ENCODE results near the gene ALDH4A1.

DNA sequence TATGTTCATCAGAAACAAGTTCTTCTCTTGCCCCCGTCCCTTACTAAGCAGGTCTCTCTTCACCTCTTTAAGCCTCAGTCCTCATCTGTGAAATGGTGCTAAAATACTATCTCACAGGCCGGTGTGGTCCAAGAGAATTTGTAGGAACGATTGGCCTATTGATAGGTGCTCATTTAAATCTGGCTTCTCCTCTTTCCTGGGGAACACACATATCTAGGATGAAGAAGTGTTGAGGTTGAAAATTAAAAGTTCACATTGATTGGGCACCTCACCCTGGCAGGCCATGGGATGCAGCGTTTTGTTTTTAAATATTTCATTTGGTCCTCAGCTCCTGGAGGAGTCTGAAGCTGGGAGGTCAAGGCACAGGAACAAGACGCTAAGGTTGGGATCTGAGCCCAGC, 34.0 kb downstream of the ALDH4A1 start:
- TF ChIP-seq, protein P1, sequence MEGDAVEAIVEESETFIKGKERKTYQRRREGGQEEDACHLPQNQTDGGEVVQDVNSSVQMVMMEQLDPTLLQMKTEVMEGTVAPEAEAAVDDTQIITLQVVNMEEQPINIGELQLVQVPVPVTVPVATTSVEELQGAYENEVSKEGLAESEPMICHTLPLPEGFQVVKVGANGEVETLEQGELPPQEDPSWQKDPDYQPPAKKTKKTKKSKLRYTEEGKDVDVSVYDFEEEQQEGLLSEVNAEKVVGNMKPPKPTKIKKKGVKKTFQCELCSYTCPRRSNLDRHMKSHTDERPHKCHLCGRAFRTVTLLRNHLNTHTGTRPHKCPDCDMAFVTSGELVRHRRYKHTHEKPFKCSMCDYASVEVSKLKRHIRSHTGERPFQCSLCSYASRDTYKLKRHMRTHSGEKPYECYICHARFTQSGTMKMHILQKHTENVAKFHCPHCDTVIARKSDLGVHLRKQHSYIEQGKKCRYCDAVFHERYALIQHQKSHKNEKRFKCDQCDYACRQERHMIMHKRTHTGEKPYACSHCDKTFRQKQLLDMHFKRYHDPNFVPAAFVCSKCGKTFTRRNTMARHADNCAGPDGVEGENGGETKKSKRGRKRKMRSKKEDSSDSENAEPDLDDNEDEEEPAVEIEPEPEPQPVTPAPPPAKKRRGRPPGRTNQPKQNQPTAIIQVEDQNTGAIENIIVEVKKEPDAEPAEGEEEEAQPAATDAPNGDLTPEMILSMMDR (IDR thresholded peaks at IDR 0.05; ENCODE audit: insufficient read depth, low read depth, low read length) = no peak
- TF ChIP-seq EZH2 (IDR thresholded peaks at IDR 0.05; ENCODE audit: insufficient read depth, low read length) = no peak

Data from astrocyte (in vitro differentiated cells and primary cell).